Adipocyte (in vitro differentiated cells): ENCODE data around the gene NEDD8.
"Not testable (repeated sequence)": the region's sequence is repeated elsewhere in the genome, so short reads cannot be mapped to it uniquely, and the experiment has no call there.

Experiments
- DNase-seq: peaks from one replicate; pipeline ENCODE4 v3.0.0-alpha.2; 2015; ENCODE audit warnings: low read depth
- H3K27me3 ChIP-seq: replicated peaks from 2 replicates; pipeline ENCODE4 v1.7.0; 2013; ENCODE audit warnings: mild to moderate bottlenecking, low read length, moderate library complexity; ENCODE audit not compliant: control insufficient read depth, insufficient read depth
- H3K36me3 ChIP-seq: 2 replicates; pipeline ENCODE4 v1.7.0; 2013; ENCODE audit warnings: low read length, mild to moderate bottlenecking, moderate library complexity; ENCODE audit not compliant: control insufficient read depth, insufficient read depth, severe bottlenecking
- H3K4me1 ChIP-seq: 2 replicates; pipeline ENCODE4 v1.7.0; 2013; ENCODE audit warnings: mild to moderate bottlenecking, low read length, moderate library complexity; ENCODE audit not compliant: control insufficient read depth, insufficient read depth
- H3K4me3 ChIP-seq: 2 replicates; pipeline ENCODE4 v1.7.0; 2013; ENCODE audit warnings: mild to moderate bottlenecking, low read length, moderate library complexity
- H3K9ac ChIP-seq: 2 replicates; pipeline ENCODE4 v1.7.0; 2013; ENCODE audit warnings: mild to moderate bottlenecking, low read length, moderate library complexity
- H3K9me3 ChIP-seq: 2 replicates; pipeline ENCODE4 v1.7.0; 2013; ENCODE audit warnings: mild to moderate bottlenecking, low read length, moderate library complexity; ENCODE audit not compliant: control insufficient read depth

The NEDD8 gene

DNA sequence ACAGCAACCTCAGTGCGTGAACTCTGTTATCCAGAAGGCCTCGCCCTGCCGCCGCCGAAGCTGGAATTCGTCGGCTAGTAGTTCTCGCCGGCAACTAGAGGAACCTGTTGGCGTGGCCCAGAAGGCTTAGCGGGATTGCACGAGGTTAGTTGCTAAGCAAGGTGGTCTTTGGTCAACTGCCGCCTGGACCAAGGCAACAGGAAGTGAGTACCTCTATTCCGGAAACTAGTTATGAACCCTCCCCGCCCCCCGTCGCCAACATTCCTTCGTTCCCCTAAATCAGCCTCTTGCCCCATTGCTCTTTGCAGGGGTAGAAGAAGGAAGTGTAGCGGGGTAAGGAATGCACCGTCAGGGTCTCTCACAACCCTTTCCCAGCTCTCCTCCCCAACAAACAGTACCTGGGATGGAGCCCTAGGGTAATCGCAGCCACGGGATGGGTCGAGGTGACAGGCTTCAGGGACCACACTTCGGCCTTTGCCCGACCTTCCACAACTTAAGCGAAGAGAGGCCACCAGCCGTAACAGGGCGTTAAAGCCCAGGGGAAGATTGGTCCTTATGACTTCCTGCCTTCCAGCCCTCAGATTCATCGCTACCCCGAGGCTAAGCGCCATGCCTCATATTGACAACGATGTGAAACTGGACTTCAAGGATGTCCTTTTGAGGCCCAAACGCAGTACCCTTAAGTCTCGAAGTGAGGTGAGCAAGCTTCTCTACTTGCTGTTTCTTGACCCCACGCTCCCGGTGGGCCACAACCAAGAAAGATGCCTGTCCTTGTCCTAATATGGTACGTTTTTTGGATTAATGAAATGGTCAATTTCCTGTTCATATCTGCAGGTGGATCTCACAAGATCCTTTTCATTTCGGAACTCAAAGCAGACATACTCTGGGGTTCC lies 724 bp upstream of the NEDD8 start, which contains the start of gene GMPR2:
Gene GMPR2 (plus strand): TSS at position 285 of the 893 bp plus-strand sequence. CDS start 325 bp downstream, at position 610.
- H3K4me3 ChIP-seq = peak within 1 kb of the TSS; percentile 92
- peak; percentile 38 for DNase-seq
- H3K4me1 ChIP-seq = peaks cover 36% of the 10 kb centered on the region
- H3K9me3 ChIP-seq = no peaks in the 10 kb centered on the region
- H3K36me3 ChIP-seq = peaks cover 34% of the 10 kb centered on the region
- peak within 1 kb of the TSS; percentile 94 for H3K9ac ChIP-seq
- H3K27me3 ChIP-seq = no peaks in the 10 kb centered on the region

DNA sequence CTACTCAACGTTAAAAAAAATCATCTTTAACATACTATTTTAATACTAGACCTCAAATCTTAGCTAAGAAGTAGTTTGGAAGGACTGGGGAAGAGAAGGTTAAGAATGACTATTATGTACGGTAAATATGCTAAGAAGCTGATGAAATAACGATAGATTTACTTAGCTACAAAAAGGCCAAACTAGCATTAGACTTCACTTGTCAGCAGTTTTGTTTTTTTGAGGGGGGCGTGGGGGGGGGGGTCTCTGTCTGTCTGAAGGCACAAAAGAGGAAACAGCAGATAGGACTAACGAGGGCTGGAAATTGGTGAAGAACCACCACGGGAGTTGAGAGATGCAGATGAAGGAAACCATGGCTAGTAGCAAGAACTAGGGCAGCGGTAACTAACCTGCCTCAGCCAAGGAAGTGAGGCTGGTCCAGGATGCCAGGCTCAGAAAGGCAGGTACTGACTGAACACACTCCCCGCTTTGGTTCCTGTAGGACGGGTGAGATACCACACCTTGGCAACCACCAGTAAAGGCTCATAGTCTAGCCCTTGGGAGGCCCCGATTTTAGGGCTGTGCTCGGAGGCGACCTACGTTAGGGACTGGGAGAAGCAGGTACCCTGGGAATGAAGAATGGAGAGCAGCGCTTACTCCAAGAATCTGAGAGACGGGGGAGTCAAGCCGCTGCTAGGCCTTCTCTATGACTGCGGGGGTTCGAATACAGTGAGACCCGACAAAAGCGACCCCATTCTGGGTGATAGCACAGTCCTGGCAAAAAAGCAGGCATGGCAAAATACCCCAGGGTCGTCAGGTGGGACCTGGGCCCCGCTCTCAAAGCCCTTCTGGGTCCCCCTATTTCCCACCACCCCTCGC lies 675 bp downstream of the NEDD8 start:
- H3K4me1 ChIP-seq = peaks cover 23% of the 10 kb centered on the region
- peak; percentile 21 for DNase-seq
- peak overlapping the region; percentile 92 for H3K4me3 ChIP-seq
- H3K36me3 ChIP-seq = peaks cover 31% of the 10 kb centered on the region
- no peaks in the 10 kb centered on the region for H3K9me3 ChIP-seq
- H3K9ac ChIP-seq = peak overlapping the region; percentile 94
- H3K27me3 ChIP-seq = no peaks in the 10 kb centered on the region

DNA sequence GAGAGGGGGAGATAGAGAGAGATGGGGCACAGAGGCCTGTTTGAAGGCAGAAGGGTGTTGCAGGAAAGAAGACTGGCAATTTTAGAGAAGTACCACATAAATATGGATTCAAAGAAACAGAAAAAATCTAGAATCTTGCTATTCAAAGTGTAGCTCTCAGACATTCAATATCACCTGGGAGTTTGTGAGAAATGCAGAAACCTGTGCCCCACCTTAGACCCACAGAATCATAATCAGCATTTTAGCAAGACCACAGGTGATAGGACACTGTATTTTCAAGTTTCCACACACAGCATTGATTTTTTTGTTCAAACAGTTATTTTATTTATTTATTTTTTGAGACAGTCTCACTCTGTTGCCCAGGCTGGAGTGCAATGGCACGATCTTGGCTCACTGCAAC lies 3.3 kb downstream of the NEDD8 start:
- no peaks in the 10 kb centered on the region for H3K9me3 ChIP-seq
- peaks cover 16% of the 10 kb centered on the region for H3K36me3 ChIP-seq
- no peak for DNase-seq
- H3K4me3 ChIP-seq = no peak overlapping the region
- no peak overlapping the region for H3K9ac ChIP-seq
- H3K27me3 ChIP-seq = no peaks in the 10 kb centered on the region
- H3K4me1 ChIP-seq = peaks cover 16% of the 10 kb centered on the region

- H3K27me3 ChIP-seq = no peaks in the 10 kb centered on the region
- H3K4me1 ChIP-seq = peaks cover 7% of the 10 kb centered on the region
- no peak for DNase-seq
- H3K4me3 ChIP-seq = no peak overlapping the region
- no peak overlapping the region for H3K9ac ChIP-seq
- peaks cover 16% of the 10 kb centered on the region for H3K36me3 ChIP-seq
- H3K9me3 ChIP-seq = no peaks in the 10 kb centered on the region
Measured at GRCh38 chr14:24226473-24226872, 5.7 kb downstream of the NEDD8 start.

DNA sequence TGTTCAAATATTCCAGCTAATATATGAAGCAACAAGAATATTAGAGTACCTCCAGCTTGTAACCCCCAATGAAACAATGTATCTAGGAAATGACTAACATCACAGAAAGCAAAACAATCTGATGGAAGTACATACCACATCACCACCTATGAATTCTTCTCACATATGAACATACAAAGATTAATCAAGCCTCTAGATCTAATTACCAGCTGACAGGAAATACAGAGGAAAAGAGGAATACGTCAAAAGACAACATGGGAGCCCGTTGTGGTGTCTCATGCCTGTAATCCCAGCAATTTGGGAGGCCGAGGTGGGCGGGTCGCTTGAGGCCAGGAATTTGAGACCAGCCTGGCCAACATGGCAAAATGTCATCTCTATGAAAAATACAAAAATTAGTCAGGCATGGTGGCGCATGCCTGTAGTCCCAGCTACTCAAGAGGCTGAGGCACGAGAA lies 7.5 kb downstream of the NEDD8 start:
- no peak for DNase-seq

DNA sequence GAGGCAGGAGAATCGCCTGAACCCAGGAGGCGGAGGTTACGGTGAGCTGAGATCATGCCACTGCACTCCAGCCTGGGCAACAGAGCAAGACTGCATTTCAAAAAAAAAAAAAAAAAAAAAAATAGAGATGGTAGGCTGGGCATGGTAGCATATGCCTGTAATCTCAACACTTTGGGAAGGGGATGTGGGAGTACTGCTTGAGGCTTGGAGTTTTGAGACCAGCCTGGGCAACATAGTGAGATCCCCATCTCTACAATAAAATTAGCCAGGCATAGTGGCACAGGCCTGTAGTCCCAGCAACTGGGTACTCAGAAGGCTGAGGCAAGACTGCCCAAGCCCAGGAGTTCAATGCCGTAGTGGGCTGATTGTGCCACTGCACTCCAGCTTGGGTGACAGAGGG lies 9.2 kb downstream of the NEDD8 start:
- H3K9me3 ChIP-seq, H3K4me1 ChIP-seq, H3K4me3 ChIP-seq, H3K9ac ChIP-seq, H3K27me3 ChIP-seq, DNase-seq: not testable (repeated sequence)
- peaks cover 18% of the 10 kb centered on the region for H3K36me3 ChIP-seq

More for the DNA sequence above, 7.5 kb downstream of the NEDD8 start:
- H3K27me3 ChIP-seq = no peaks in the 10 kb centered on the region
- H3K9ac ChIP-seq = no peak overlapping the region
- H3K4me3 ChIP-seq = no peak overlapping the region
- H3K4me1 ChIP-seq = peaks cover 3% of the 10 kb centered on the region
- H3K36me3 ChIP-seq = peaks cover 20% of the 10 kb centered on the region
- H3K9me3 ChIP-seq = no peaks in the 10 kb centered on the region

- H3K4me1 ChIP-seq = peaks cover 11% of the 10 kb centered on the region
- H3K9me3 ChIP-seq = no peaks in the 10 kb centered on the region
- no peak overlapping the region for H3K4me3 ChIP-seq
- DNase-seq = no peak
- peaks cover 21% of the 10 kb centered on the region for H3K36me3 ChIP-seq
- H3K27me3 ChIP-seq = no peaks in the 10 kb centered on the region
- no peak overlapping the region for H3K9ac ChIP-seq
Measured at GRCh38 chr14:24219521-24219920, 12.6 kb downstream of the NEDD8 start.

DNA sequence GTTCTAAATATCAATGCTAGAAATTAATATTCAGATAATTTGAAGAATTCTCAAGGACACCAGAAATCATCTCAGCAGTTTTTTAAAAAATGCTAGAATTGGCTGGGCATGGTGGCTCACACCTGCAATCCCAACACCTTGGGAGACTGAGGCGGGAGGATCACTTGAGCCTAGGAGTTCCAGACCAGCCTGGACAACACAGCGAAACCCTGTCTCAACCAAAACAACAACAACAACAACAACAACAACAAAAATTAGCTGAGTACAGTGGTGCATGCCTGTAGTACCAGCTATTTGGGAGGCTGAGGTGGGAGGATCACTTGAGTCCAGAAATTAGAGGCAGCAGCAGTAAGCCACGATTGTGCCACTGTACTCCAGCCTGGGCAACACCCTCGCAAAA lies 13.1 kb downstream of the NEDD8 start:
- Histone ChIP-seq H3K27me3 (no peaks in the 10 kb centered on the region), H3K9me3 (no peaks in the 10 kb centered on the region), H3K4me1 (peaks cover 8% of the 10 kb centered on the region), H3K36me3 (peaks cover 21% of the 10 kb centered on the region), H3K4me3 (no peak overlapping the region), H3K9ac (no peak overlapping the region)
- no peak for DNase-seq

- H3K27me3 ChIP-seq, H3K9ac ChIP-seq, H3K9me3 ChIP-seq, H3K4me3 ChIP-seq, DNase-seq: not testable (repeated sequence)
- H3K4me1 ChIP-seq = peaks cover 14% of the 10 kb centered on the region
- H3K36me3 ChIP-seq = peaks cover 21% of the 10 kb centered on the region
Measured at GRCh38 chr14:24216876-24217275, 15.3 kb downstream of the NEDD8 start.

DNA sequence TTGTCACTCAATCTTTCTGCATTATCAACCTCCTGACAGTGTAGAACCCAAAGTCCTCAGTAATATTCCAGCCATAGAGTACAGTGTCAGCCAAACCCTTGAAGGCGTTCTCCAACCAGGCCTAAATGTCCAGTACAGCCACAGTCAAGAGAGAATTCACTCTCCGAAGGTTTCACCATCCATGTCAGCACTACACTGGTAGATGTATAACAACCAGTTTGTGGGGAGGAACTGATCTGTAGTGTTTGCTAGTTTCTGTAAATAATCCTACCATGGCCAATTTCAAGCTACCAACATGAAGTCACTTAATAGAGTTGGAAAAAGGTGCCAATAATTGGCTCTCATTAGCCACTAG lies 15.8 kb downstream of the NEDD8 start:
- H3K27me3 ChIP-seq = no peaks in the 10 kb centered on the region
- H3K4me1 ChIP-seq = peaks cover 14% of the 10 kb centered on the region
- H3K36me3 ChIP-seq = peaks cover 23% of the 10 kb centered on the region
- H3K9me3 ChIP-seq = no peaks in the 10 kb centered on the region
- peak overlapping the region; percentile 90 for H3K9ac ChIP-seq
- peak overlapping the region; percentile 91 for H3K4me3 ChIP-seq
- no peak for DNase-seq
